B cell (primary cell): ENCODE results near the gene TMEM131L. TPM values are rescaled to one million over a fixed set of nuclear protein-coding genes. Genes with fewer than 3 reads are reported as not detected.

ENCODE experiments used
- ATAC-seq: fragments of 200-7000 bp; cut with Tn5 transposase; one replicate; pipeline ENCODE4 v1.10.0; 2021; ENCODE audit warnings: low read depth, mild to moderate bottlenecking, moderate number of reproducible peaks, moderate library complexity
- CTCF ChIA-PET: fragments of 350-600 bp; sonication (Branson Sonifier 250); formaldehyde crosslinking; loops from one replicate; lab custom pipeline; 2021; ENCODE audit warnings: antibody characterized with exemption, inconsistent platforms; lab: Charles Lee
- POLR2A ChIA-PET: fragments of 350-600 bp; sonication (Branson Sonifier 250); formaldehyde crosslinking; loops from one replicate; lab custom pipeline; 2021; ENCODE audit warnings: antibody characterized with exemption; lab: Charles Lee
- DNase-seq: peaks from one replicate; pipeline ENCODE4 v3.0.0; 2013
- H2AFZ ChIP-seq: 2 replicates; pipeline ENCODE4 v1.6.1; 2012; ENCODE audit warnings: mild to moderate bottlenecking, low read depth, low read length; ENCODE audit not compliant: insufficient read depth, poor library complexity, severe bottlenecking
- H3K27ac ChIP-seq, 2 donors: 1 replicate in 1 of 2; 2 replicates in 1 of 2; pipeline ENCODE4 v1.5.1; 2012 to 2013; ENCODE audit warnings: low read length in 2 of 2, mild to moderate bottlenecking in 2 of 2, moderate library complexity in 1 of 2
- H3K27me3 ChIP-seq, 4 experiments: fragments of 200-600 bp in 1 of 4; sonication (generic) in 1 of 4; replicated peaks in 1 of 4; 1 replicate in 2 of 4; 2 replicates in 2 of 4; pipeline versions ENCODE4 v1.6.1 to v1.7.0; 2013 to 2016; ENCODE audit warnings: low read length in 3 of 4, mild to moderate bottlenecking in 2 of 4, mixed read lengths in 1 of 4, moderate library complexity in 1 of 4; ENCODE audit not compliant: insufficient read depth in 4 of 4, control insufficient read depth in 3 of 4; ENCODE audit errors: control extremely low read depth in 1 of 4
- H3K36me3 ChIP-seq, 2 experiments: replicated peaks in 1 of 2; 1 replicate in 1 of 2; 2 replicates in 1 of 2; pipeline versions ENCODE4 v1.6.1 to v1.7.1; 2013; ENCODE audit warnings: low read length in 1 of 2; ENCODE audit not compliant: insufficient read depth in 2 of 2, control insufficient read depth in 1 of 2; ENCODE audit errors: control extremely low read depth in 1 of 2, extremely low read depth in 1 of 2
- H3K4me1 ChIP-seq, 2 donors: fragments of 200-600 bp in 1 of 2; sonication (generic) in 1 of 2; 1 replicate in 1 of 2; 2 replicates in 1 of 2; pipeline versions ENCODE4 v1.5.1 to v1.6.1; 2013 to 2017; ENCODE audit warnings: low read length in 2 of 2; ENCODE audit not compliant: control insufficient read depth in 2 of 2, insufficient read depth in 2 of 2
- H3K4me2 ChIP-seq: replicated peaks from 2 replicates; pipeline ENCODE3; 2012; ENCODE audit warnings: mild to moderate bottlenecking, low read depth, low read length; ENCODE audit not compliant: poor library complexity, severe bottlenecking
- H3K4me3 ChIP-seq, 5 experiments: fragments of 200-600 bp in 1 of 5; sonication (generic) in 1 of 5; 1 replicate in 3 of 5; 2 replicates in 2 of 5; pipeline versions ENCODE4 v1.5.1 to v1.7.0; 2011 to 2016; ENCODE audit warnings: low read length in 4 of 5, mild to moderate bottlenecking in 4 of 5, low read depth in 2 of 5, control low read depth in 1 of 5, moderate library complexity in 1 of 5; ENCODE audit not compliant: insufficient read depth in 1 of 5; ENCODE audit errors: control extremely low read depth in 1 of 5, extremely low read depth in 1 of 5
- H3K79me2 ChIP-seq: fragments of 200-600 bp; sonication (generic); one replicate; pipeline ENCODE4 v1.6.0; 2016; ENCODE audit warnings: low read length; ENCODE audit not compliant: control insufficient read depth, insufficient read depth
- H3K9ac ChIP-seq: fragments of 200-600 bp; sonication (generic); 2 replicates; pipeline ENCODE4 v1.6.1; 2017; ENCODE audit warnings: mild to moderate bottlenecking, low read length, moderate library complexity
- H3K9me3 ChIP-seq, 3 donors: one replicate each; pipeline versions ENCODE4 v1.6.1 to v1.7.1; 2013; ENCODE audit warnings: low read length in 2 of 3; ENCODE audit not compliant: control insufficient read depth in 2 of 3, insufficient read depth in 1 of 3; ENCODE audit errors: control extremely low read depth in 1 of 3
- H4K20me1 ChIP-seq: 2 replicates; pipeline ENCODE4 v1.6.0; 2012; ENCODE audit warnings: mild to moderate bottlenecking, low read length; ENCODE audit not compliant: insufficient read depth, control insufficient read depth, poor library complexity, severe bottlenecking
- H3K27ac Mint-ChIP-seq: one replicate; pipeline ENCODE4 v1.8.0; 2021; ENCODE audit warnings: mixed read lengths
- H3K27me3 Mint-ChIP-seq: one replicate; pipeline ENCODE4 v1.8.0; 2021; ENCODE audit warnings: mixed read lengths
- H3K4me1 Mint-ChIP-seq: one replicate; pipeline ENCODE4 v1.8.0; 2021; ENCODE audit warnings: mixed read lengths
- H3K4me3 Mint-ChIP-seq: one replicate; pipeline ENCODE4 v1.8.0; 2021; ENCODE audit warnings: mixed read lengths
- H3K9me3 Mint-ChIP-seq: one replicate; pipeline ENCODE4 v1.8.0; 2022; ENCODE audit warnings: mixed read lengths; ENCODE audit not compliant: insufficient read depth
- CTCF ChIP-seq: fragments of 200-600 bp; IDR thresholded peaks from one replicate; pipeline ENCODE4 v1.8.0; 2022; ENCODE audit warnings: antibody characterized with exemption, mild to moderate bottlenecking
- EZH2 ChIP-seq: IDR thresholded peaks from 2 replicates; pipeline ENCODE4 v1.6.1; 2012; ENCODE audit warnings: borderline replicate concordance, low read depth, mild to moderate bottlenecking, moderate library complexity, low read length; ENCODE audit not compliant: insufficient read depth, poor library complexity, severe bottlenecking
- WGBS: methylation state at CpG from one replicate; pipeline ENCODE4 v1.1.5; 2013; ENCODE audit warnings: missing lambda C conversion rate; ENCODE audit not compliant: insufficient coverage; 5-methylcytosine and 5-hydroxymethylcytosine counted together
- intact Hi-C: fragments of 100-400 bp; cut with micrococcal nuclease; formaldehyde crosslinking; loops from one replicate; pipeline ENCODE4 v1.10.0; 2022
- polyA plus RNA-seq: library from polyadenylated mRNA; depleted of rRNA; stranded (reverse); fragments of >200 nt; gene quantifications from 2 replicates; pipeline ENCODE4 v1.2.3, GENCODE V29; 2012
- total RNA-seq, 2 donors: library from RNA; stranded (reverse); fragments of 120-200 nt in 1 of 2; gene quantifications; 1 replicate in 1 of 2; 2 replicates in 1 of 2; pipeline versions ENCODE4 v1.2.3 to v1.2.4, GENCODE V29; 2013 to 2022

TMEM131L gene
- total and polyA plus RNA-seq, 2 donors (not counting 1 experiment from before 2014, with no cell fraction given): 56.4 to 120 TPM

- no peak overlapping the region for H2AFZ ChIP-seq
- H3K9ac ChIP-seq: no peak overlapping the region
- Mint-ChIP-seq H3K27ac (peak overlapping the region; percentile 76), H3K4me3 (no peak overlapping the region), H3K4me1 (peaks cover 88% of the 10 kb centered on the region), H3K27me3 (no peaks in the 10 kb centered on the region), H3K9me3 (no peaks in the 10 kb centered on the region)
- ChIA-PET CTCF (interaction anchor here (1.1 to 1.7 kb wide), 3 partner anchors 12 to 100 kb away, joined by 3 to 4 read pairs (median 4); no protein-coding TSS in a partner anchor), POLR2A (no interaction called here)
- no peaks in the 10 kb centered on the region for H3K9me3 ChIP-seq
- no peaks in the 10 kb centered on the region for H3K27me3 ChIP-seq
- intact Hi-C loops: no loop called here
- TF ChIP-seq CTCF: no peak
- TF ChIP-seq EZH2: no peak
- WGBS: 97% methylated on average over 4 of the region's 4 CpGs
- H4K20me1 ChIP-seq: peaks cover 56% of the 10 kb centered on the region
- ATAC-seq (no peak), DNase-seq (no peak)
- H3K36me3 ChIP-seq: peaks cover 1 to 52% of the 10 kb centered on the region in 2 experiments
- peak overlapping the region in 1 of 2 donors; percentile 83 for H3K27ac ChIP-seq
- H3K4me2 ChIP-seq: no peak overlapping the region
- H3K79me2 ChIP-seq: peaks cover 100% of the 10 kb centered on the region
- peaks cover 74 to 75% of the 10 kb centered on the region in 2 donors for H3K4me1 ChIP-seq
- H3K4me3 ChIP-seq: no peak overlapping the region
Measured at GRCh38 chr4:153474251-153474650, 8.1 kb downstream of the TMEM131L start.

- no peaks in the 10 kb centered on the region for H3K9me3 ChIP-seq
- H3K4me2 ChIP-seq: peak overlapping the region; percentile 1
- no peak overlapping the region for H3K4me3 ChIP-seq
- Mint-ChIP-seq H3K4me3 (peak overlapping the region; percentile 36), H3K27me3 (no peaks in the 10 kb centered on the region), H3K9me3 (no peaks in the 10 kb centered on the region), H3K27ac (peak overlapping the region; percentile 61), H3K4me1 (peaks cover 80% of the 10 kb centered on the region)
- ChIA-PET CTCF (interaction anchor here (1.7 to 2.0 kb wide), 3 partner anchors 9 to 97 kb away, joined by 5 to 6 read pairs (median 5); partner anchors contain the start of gene TMEM131L), POLR2A (interaction anchor here (0.6 to 1.7 kb wide), 3 partner anchors 11 to 45 kb away, joined by 3 to 5 read pairs (median 3); no protein-coding TSS in a partner anchor)
- H3K4me1 ChIP-seq: peaks cover 70 to 73% of the 10 kb centered on the region in 2 donors
- H3K27ac ChIP-seq: peak overlapping the region in 1 of 2 donors; percentile 83
- TF ChIP-seq CTCF: no peak
- no peak for TF ChIP-seq EZH2
- H3K79me2 ChIP-seq: peaks cover 100% of the 10 kb centered on the region
- H3K9ac ChIP-seq: no peak overlapping the region
- ATAC-seq (no peak), DNase-seq (no peak)
- H2AFZ ChIP-seq: no peak overlapping the region
- no peaks in the 10 kb centered on the region for H3K27me3 ChIP-seq
- H3K36me3 ChIP-seq: peaks cover 1 to 64% of the 10 kb centered on the region in 2 experiments
- intact Hi-C loops: no loop called here
- peaks cover 59% of the 10 kb centered on the region for H4K20me1 ChIP-seq
- 84% methylated on average over 5 of the region's 8 CpGs for WGBS
Measured at GRCh38 chr4:153476829-153477574, 10.8 kb downstream of the TMEM131L start.
